Bronchial epithelial cell (primary cell): ENCODE results near the gene TBC1D9. TPM values are rescaled to one million over a fixed set of nuclear protein-coding genes. Genes with fewer than 3 reads are reported as not detected.

Experiments used
- DNase-seq: peaks from one replicate; pipeline ENCODE4 v3.0.0-alpha.2; 2010; ENCODE audit warnings: low read depth
- FAIRE-seq: peaks from 2 replicates; lab custom pipeline; 2011; peaks lifted over from hg19 to GRCh38; lab: Jason Lieb, UNC
- H3K27me3 ChIP-seq: 2 replicates; pipeline ENCODE4 v1.5.1; 2011; ENCODE audit warnings: low read length; ENCODE audit not compliant: control insufficient read depth, insufficient read depth
- H3K36me3 ChIP-seq: 2 replicates; pipeline ENCODE4 v1.5.1; 2011; ENCODE audit warnings: low read length; ENCODE audit not compliant: control insufficient read depth, insufficient read depth
- H3K4me3 ChIP-seq: 2 replicates; pipeline ENCODE4 v1.5.1; 2011; ENCODE audit warnings: mild to moderate bottlenecking, low read depth, low read length, control low read depth
- CTCF ChIP-seq: IDR thresholded peaks from 2 replicates; pipeline ENCODE4 v1.5.1; 2011; ENCODE audit warnings: mild to moderate bottlenecking, moderate library complexity, low read length, control low read depth, inconsistent platforms; ENCODE audit not compliant: insufficient read depth, severe bottlenecking
- total RNA-seq: library from RNA; depleted of rRNA; stranded (reverse); fragments of >200 nt; gene quantifications from 2 replicates; pipeline ENCODE4 v1.2.1, GENCODE V29; 2014

Gene TBC1D9
- total RNA-seq, 1 donor from 2014 or later = 17.1 TPM

DNA sequence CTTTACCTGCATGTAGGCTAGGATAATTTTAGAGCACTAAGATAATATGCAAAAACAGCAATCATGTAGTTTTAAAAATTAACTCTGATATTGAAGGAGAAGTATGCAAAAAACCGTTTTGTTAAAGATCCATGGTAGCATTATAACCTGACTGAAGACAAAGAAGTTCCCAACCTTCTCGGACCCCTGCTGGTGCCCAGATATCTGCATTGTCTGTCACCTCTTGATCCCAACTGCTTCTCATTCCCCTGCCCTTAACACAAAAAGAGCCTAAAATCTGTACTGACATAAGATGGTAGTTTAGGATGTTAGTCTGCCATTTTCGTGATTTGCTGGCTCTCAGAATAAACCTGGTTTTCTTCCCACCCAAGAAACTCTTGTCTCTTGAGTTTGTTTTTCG lies 125.9 kb downstream of the TBC1D9 start:
- DNase-seq (no peak), FAIRE-seq (no peak)
- Histone ChIP-seq H3K4me3 (no peak overlapping the region), H3K36me3 (peaks cover 2% of the 10 kb centered on the region), H3K27me3 (no peaks in the 10 kb centered on the region)
- TF ChIP-seq CTCF = no peak

DNA sequence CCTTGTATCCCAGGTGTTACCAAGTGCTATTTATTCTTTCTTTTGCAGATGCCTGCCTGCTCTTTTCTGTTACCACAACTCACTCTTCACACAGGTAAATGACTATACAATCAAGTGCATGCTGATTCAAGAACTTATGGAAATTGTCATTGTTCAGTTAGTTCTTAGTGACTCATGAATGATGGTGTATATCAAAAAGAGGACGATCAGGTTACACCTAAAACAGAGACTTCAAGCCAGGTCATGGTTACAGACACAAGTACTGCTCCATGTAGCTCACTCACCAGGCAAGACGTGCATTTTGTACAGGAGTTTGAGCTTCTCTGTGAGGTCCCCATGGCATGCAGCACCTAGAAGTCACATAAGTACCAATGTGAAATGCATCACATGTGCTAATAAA lies 128.2 kb downstream of the TBC1D9 start:
- FAIRE-seq (peak; percentile 93), DNase-seq (peak; percentile 94)

GRCh38 chr4:140626661-140627376 lies 129.4 kb downstream of the TBC1D9 start:
- H3K36me3 ChIP-seq = peaks cover 3% of the 10 kb centered on the region
- H3K4me3 ChIP-seq = no peak overlapping the region
- TF ChIP-seq CTCF = peak; percentile 13
- FAIRE-seq = no peak
- H3K27me3 ChIP-seq = no peaks in the 10 kb centered on the region
- no peak for DNase-seq

More for the DNA sequence above, 128.2 kb downstream of the TBC1D9 start:
- H3K36me3 ChIP-seq = peaks cover 2% of the 10 kb centered on the region
- no peak overlapping the region for H3K4me3 ChIP-seq
- TF ChIP-seq CTCF = no peak
- no peaks in the 10 kb centered on the region for H3K27me3 ChIP-seq

GRCh38 chr4:140622333-140622958 lies 133.7 kb downstream of the TBC1D9 start:
- Histone ChIP-seq H3K4me3 (no peak overlapping the region), H3K27me3 (no peaks in the 10 kb centered on the region), H3K36me3 (peaks cover 3% of the 10 kb centered on the region)
- FAIRE-seq = no peak
- no peak for DNase-seq
- TF ChIP-seq CTCF = no peak

GRCh38 chr4:140621161-140621560 lies 135.0 kb downstream of the TBC1D9 start:
- no peak for TF ChIP-seq CTCF
- FAIRE-seq = no peak
- Histone ChIP-seq H3K27me3 (no peaks in the 10 kb centered on the region), H3K36me3 (peaks cover 3% of the 10 kb centered on the region), H3K4me3 (no peak overlapping the region)
- no peak for DNase-seq
